HepG2 (cell line): ENCODE data around the gene NFE2L3. TPM values are rescaled to one million over a fixed set of nuclear protein-coding genes. Genes with fewer than 3 reads are reported as not detected.
A peak's percentile ranks its signal among the peaks of the same experiment; 100 is the strongest.

Experiments used
- ARNTL ChIP-seq: sonication (generic); formaldehyde crosslinking; IDR thresholded peaks from 2 replicates; pipeline ENCODE4 v1.4.0; 2020; ENCODE audit warnings: mild to moderate bottlenecking, missing genetic modification reagents
- BCL6 ChIP-seq: IDR thresholded peaks from 2 replicates; pipeline ENCODE4 v1.6.1; 2016; ENCODE audit warnings: missing genetic modification reagents, missing compliant biosample characterization
- CHD2 ChIP-seq: IDR thresholded peaks from 2 replicates; pipeline ENCODE4 v1.6.1; 2011; ENCODE audit warnings: low read depth, low read length, improper control_type of control experiment
- E2F5 ChIP-seq: sonication (generic); formaldehyde crosslinking; conservative IDR thresholded peaks from 2 replicates; pipeline ENCODE4 v1.4.0; 2020; ENCODE audit warnings: missing genetic modification reagents
- ETV5 ChIP-seq: IDR thresholded peaks from 2 replicates; pipeline ENCODE4 v1.6.1; 2018; ENCODE audit warnings: missing biosample characterization, missing genetic modification reagents, inconsistent platforms, borderline replicate concordance
- GRHL1 ChIP-seq: sonication (generic); formaldehyde crosslinking; conservative IDR thresholded peaks from 2 replicates; pipeline ENCODE4 v1.8.0; 2022; ENCODE audit warnings: missing genetic modification reagents
- HDAC2 ChIP-seq: sonication (generic); formaldehyde crosslinking; IDR thresholded peaks from 2 replicates; pipeline ENCODE4 v1.4.0; 2020; ENCODE audit warnings: missing genetic modification reagents
- HOXA7 ChIP-seq: sonication (generic); formaldehyde crosslinking; IDR thresholded peaks from 2 replicates; pipeline ENCODE4 v1.8.1; 2022; ENCODE audit warnings: mild to moderate bottlenecking, missing genetic modification reagents, moderate library complexity
- HOXD1 ChIP-seq: sonication (generic); formaldehyde crosslinking; IDR thresholded peaks from 2 replicates; pipeline ENCODE4 v1.5.0; 2020; ENCODE audit warnings: missing genetic modification reagents
- MEF2D ChIP-seq: sonication (generic); formaldehyde crosslinking; IDR thresholded peaks from 2 replicates; pipeline ENCODE4 v1.5.1; 2020; ENCODE audit warnings: mild to moderate bottlenecking, missing genetic modification reagents
- PCBP1 ChIP-seq: fragments of 200-400 bp; formaldehyde crosslinking; IDR thresholded peaks from 2 replicates; pipeline ENCODE4 v1.6.1; 2017; ENCODE audit warnings: mild to moderate bottlenecking, low read depth, low read length, borderline replicate concordance
- SNAI1 ChIP-seq: sonication (generic); formaldehyde crosslinking; IDR thresholded peaks from 2 replicates; pipeline ENCODE4 v1.5.0; 2020; ENCODE audit warnings: mild to moderate bottlenecking, missing genetic modification reagents, borderline replicate concordance
- SOX6 ChIP-seq, 2 experiments: fragments of 450-650 bp in 1 of 2; sonication (generic) in 1 of 2; formaldehyde crosslinking in 1 of 2; IDR thresholded peaks; 2 replicates each; pipeline versions ENCODE4 v1.4.0 to v1.6.1; 2017 to 2020; ENCODE audit warnings: antibody characterized with exemption in 1 of 2, mild to moderate bottlenecking in 1 of 2, missing genetic modification reagents in 1 of 2
- TAF15 ChIP-seq: fragments of 200-400 bp; formaldehyde crosslinking; IDR thresholded peaks from one replicate; pipeline ENCODE4 v1.6.1; 2018; ENCODE audit warnings: mild to moderate bottlenecking, low read depth, low read length; ENCODE audit not compliant: poor library complexity, severe bottlenecking
- ZBTB46 ChIP-seq: sonication (generic); formaldehyde crosslinking; IDR thresholded peaks from 2 replicates; pipeline ENCODE4 v1.4.0; 2020; ENCODE audit warnings: mild to moderate bottlenecking, missing genetic modification reagents, borderline replicate concordance
- ZNF329 ChIP-seq: sonication (generic); formaldehyde crosslinking; IDR thresholded peaks from 2 replicates; pipeline ENCODE4 v1.9.0; 2021; ENCODE audit warnings: low read depth, mild to moderate bottlenecking, missing genetic modification reagents
- ZNF781 ChIP-seq: sonication (generic); formaldehyde crosslinking; IDR thresholded peaks from 2 replicates; pipeline ENCODE4 v1.5.1; 2020; ENCODE audit warnings: borderline replicate concordance, mild to moderate bottlenecking, missing genetic modification reagents; ENCODE audit errors: not compliant biosample characterization
- polyA plus RNA-seq, 8 experiments: library from polyadenylated mRNA; depleted of rRNA in 3 of 8; stranded (reverse) in 7 of 8; unstranded in 1 of 8; fragments of >200 nt; fragmentation: Illumina TruSeq in 4 of 8; extraction: Trizol in 4 of 8; gene quantifications; 2 replicates each; pipeline versions ENCODE4 v1.2.1 to v1.2.3, GENCODE V29; 2011 to 2016; ENCODE audit warnings: low read depth in 4 of 8, missing spikeins in 1 of 8, mixed read lengths in 1 of 8; ENCODE audit not compliant: insufficient read depth in 1 of 8
- total RNA-seq, 5 experiments: library from RNA; depleted of rRNA; stranded (reverse); fragments of >200 nt; fragmentation: Illumina TruSeq; extraction: Trizol; gene quantifications; 2 replicates each; pipeline ENCODE4 v1.2.3, GENCODE V29; 2016; ENCODE audit warnings: low read depth in 1 of 5
- TF ChIP-seq, protein P1 (sequence below): sonication (generic); formaldehyde crosslinking; IDR thresholded peaks from 2 replicates; pipeline ENCODE4 v1.5.1; 2020; ENCODE audit warnings: missing genetic modification reagents, mild to moderate bottlenecking, borderline replicate concordance
- TF ChIP-seq, protein P2 (sequence below): sonication (generic); formaldehyde crosslinking; IDR thresholded peaks from 2 replicates; pipeline ENCODE4 v1.8.0; 2022; ENCODE audit warnings: mild to moderate bottlenecking, missing genetic modification reagents, moderate library complexity
- TF ChIP-seq, protein P3 (sequence below): IDR thresholded peaks from 2 replicates; pipeline ENCODE4 v1.6.1; 2016

NFE2L3 gene
- total and polyA plus RNA-seq, 2 of the 13 experiments (the other 11 are each of a cell fraction or from before 2014, with no cell fraction given), result 11.4 to 19.4 TPM

DNA sequence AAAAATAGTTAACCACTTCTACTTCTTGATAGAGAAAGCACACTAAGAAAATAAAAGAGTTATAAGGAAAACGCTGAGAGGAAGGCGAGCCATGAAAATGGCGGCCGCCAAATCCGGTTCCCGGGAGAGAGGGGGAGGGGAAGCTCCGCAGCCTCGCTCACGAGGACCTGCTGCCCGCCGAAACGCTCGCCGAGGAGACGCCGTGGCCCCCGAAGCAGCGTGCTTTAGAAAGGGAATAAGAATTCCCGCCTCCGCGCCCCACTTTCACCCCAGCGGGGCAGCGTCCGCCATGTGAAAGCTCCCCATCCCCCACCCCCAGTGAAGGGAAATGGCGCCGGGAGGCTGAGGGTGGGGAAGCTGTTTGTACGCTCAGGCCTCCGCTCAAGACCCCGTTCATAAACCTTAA is 48.0 kb downstream of the NFE2L3 start (continued):
- TF ChIP-seq E2F5 (CRISPR knock-in tag), result no peak
- TF ChIP-seq ZNF329, result no peak
- TF ChIP-seq ETV5 (CRISPR knock-in tag), result no peak
- no peak for TF ChIP-seq HDAC2 (CRISPR knock-in tag)
- TF ChIP-seq HOXA7 (CRISPR knock-in tag), result no peak
- TF ChIP-seq, protein P1, sequence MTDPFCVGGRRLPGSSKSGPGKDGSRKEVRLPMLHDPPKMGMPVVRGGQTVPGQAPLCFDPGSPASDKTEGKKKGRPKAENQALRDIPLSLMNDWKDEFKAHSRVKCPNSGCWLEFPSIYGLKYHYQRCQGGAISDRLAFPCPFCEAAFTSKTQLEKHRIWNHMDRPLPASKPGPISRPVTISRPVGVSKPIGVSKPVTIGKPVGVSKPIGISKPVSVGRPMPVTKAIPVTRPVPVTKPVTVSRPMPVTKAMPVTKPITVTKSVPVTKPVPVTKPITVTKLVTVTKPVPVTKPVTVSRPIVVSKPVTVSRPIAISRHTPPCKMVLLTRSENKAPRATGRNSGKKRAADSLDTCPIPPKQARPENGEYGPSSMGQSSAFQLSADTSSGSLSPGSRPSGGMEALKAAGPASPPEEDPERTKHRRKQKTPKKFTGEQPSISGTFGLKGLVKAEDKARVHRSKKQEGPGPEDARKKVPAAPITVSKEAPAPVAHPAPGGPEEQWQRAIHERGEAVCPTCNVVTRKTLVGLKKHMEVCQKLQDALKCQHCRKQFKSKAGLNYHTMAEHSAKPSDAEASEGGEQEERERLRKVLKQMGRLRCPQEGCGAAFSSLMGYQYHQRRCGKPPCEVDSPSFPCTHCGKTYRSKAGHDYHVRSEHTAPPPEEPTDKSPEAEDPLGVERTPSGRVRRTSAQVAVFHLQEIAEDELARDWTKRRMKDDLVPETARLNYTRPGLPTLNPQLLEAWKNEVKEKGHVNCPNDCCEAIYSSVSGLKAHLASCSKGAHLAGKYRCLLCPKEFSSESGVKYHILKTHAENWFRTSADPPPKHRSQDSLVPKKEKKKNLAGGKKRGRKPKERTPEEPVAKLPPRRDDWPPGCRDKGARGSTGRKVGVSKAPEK (CRISPR knock-in tag), result no peak
- TF ChIP-seq SOX6 (IDR thresholded peaks at IDR 0.05), result no peak
- no peak for TF ChIP-seq SOX6 (CRISPR knock-in tag; IDR thresholded peaks at IDR 0.05)
- no peak for TF ChIP-seq ZNF781 (CRISPR knock-in tag)
- TF ChIP-seq ZBTB46, result no peak
- no peak for TF ChIP-seq HOXD1 (CRISPR knock-in tag)
- no peak for TF ChIP-seq MEF2D (CRISPR knock-in tag)
- TF ChIP-seq ARNTL (CRISPR knock-in tag), result no peak
- TF ChIP-seq BCL6 (CRISPR knock-in tag), result no peak
- TF ChIP-seq, protein P2, sequence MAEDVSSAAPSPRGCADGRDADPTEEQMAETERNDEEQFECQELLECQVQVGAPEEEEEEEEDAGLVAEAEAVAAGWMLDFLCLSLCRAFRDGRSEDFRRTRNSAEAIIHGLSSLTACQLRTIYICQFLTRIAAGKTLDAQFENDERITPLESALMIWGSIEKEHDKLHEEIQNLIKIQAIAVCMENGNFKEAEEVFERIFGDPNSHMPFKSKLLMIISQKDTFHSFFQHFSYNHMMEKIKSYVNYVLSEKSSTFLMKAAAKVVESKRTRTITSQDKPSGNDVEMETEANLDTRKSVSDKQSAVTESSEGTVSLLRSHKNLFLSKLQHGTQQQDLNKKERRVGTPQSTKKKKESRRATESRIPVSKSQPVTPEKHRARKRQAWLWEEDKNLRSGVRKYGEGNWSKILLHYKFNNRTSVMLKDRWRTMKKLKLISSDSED (CRISPR knock-in tag), result no peak
- TF ChIP-seq SNAI1 (CRISPR knock-in tag), result no peak
- TF ChIP-seq CHD2, result peak; percentile 73
- TF ChIP-seq GRHL1 (CRISPR knock-in tag), result no peak
- no peak for TF ChIP-seq TAF15
- TF ChIP-seq, protein P3, sequence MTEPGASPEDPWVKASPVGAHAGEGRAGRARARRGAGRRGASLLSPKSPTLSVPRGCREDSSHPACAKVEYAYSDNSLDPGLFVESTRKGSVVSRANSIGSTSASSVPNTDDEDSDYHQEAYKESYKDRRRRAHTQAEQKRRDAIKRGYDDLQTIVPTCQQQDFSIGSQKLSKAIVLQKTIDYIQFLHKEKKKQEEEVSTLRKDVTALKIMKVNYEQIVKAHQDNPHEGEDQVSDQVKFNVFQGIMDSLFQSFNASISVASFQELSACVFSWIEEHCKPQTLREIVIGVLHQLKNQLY, result no peak
- 0 out of 2 replicates have a peak, but pooled peaks have one; percentile 73 for TF ChIP-seq PCBP1
